ENCODE results near the gene ATP11A.

Gene ATP11A

GRCh38 chr13:112690283-112690929, 568 bp downstream of the ATP11A start:
- no peak for DNase-seq (ENCODE audit: low read depth in 2 of 2, low spot score in 1 of 2)

DNA sequence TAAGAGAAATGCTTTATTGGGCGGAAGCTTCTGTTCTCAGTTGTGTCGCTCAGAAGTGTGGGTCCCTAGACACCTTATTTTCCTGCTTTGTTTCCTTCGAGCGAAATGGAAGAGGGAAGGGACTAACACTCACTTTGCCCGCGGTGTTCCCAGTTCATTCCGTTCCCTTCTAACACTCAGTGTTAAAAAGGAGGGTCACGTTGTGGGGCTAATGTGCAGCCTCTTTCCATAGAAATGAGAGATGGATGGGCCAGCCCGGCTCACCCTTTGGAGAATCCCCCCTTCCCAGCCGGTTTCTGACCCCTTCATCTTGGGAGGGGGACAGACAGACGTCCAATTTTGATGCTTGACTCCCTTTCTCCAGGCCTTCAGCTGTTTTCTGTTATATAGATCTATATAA, 2.3 kb downstream of the ATP11A start:
- no peak for DNase-seq (ENCODE audit: low read depth in 2 of 2, low spot score in 1 of 2)

- no peak for DNase-seq (ENCODE audit: low read depth in 2 of 2, low spot score in 1 of 2)
Measured at GRCh38 chr13:112692586-112692985, 2.7 kb downstream of the ATP11A start.

DNA sequence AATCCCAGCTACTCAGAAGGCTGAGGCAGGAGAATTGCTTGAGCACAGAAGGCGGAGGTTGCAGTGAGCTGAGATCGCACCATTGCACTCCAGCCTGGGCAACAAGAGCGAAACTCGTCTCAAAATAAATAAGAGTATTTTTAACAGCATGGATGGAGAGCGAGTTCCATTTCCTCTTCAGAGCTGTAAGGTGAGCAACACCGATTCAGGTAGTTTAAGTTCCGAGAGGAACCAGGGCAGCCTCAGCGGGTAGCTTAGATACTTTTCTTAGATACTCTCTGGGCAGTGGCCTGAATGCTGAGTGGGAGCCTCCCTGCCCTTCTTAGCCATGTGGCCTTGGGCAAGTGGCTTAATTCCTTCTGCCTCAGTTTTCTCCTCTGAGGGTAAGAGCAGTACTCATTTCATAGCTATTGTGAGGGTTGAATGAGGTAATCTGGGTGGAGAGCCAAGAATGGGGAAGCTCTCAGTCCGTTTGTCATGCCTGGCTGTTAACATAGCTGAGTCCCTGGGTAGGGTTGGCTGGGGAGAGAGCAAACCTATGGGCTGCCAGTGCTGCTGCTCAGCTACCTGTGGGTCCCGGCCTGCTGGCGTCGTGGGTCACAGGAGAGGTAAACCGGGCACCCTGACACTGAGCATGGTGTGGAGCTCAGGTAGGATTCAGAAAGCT, 4.1 kb downstream of the ATP11A start:
- no peak for DNase-seq (ENCODE audit: low read depth in 2 of 2, low spot score in 1 of 2)

DNA sequence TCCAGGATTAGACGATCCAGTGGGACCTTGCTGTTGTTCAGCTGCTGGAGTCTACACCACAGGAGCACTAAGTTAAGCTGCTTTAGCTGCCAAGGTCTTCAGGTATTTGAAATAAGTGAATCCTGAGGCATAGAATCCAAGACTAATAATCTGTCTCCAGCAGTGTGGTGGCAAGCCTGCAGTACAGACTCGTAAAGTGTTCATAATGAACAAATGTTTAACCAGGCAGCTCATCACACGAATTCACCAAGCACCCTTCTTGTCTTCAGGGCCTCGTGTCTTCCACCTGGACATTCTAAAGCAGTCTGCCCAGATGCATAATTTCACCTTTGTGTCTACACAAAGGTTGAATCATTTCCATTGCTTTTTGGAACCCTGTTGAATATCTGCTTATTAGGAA, 5.3 kb downstream of the ATP11A start:
- no peak for DNase-seq (ENCODE audit: low read depth in 2 of 2, low spot score in 1 of 2)

- DNase-seq (ENCODE audit: low read depth in 2 of 2, low spot score in 1 of 2) = no peak
Measured at GRCh38 chr13:112696001-112696868, 6.4 kb downstream of the ATP11A start.

DNA sequence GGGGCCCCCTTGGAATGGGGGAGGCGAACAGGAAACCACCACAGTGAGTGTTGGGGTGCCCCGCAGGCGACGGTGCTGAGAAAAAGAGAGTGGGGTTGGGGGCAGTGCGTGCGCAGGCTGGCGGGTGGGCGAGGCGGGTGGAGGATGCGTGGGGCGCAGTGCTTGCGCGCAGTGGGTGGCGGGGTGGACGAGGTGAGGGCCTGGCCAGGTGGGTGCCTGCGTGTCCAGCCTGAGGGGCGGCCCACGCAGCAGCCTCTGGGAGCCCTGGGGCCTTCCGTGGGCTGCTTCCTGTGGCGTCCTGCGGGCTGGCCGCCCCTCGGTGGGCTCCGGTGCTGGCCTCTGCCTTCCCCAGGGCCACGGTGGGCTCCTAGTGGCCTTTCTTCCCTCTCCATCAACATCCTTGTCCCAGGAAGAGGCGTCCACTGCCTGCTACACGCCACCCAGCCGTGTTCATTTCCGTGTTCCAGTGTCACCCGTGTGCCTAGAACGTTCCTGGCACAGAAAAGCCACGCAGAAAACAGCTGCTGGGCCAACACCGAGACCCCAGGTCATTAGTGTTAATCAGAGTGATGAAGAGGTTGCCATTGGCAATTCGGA, 7.1 kb downstream of the ATP11A start:
- DNase-seq (ENCODE audit: low read depth in 2 of 2, low spot score in 1 of 2) = no peak

DNA sequence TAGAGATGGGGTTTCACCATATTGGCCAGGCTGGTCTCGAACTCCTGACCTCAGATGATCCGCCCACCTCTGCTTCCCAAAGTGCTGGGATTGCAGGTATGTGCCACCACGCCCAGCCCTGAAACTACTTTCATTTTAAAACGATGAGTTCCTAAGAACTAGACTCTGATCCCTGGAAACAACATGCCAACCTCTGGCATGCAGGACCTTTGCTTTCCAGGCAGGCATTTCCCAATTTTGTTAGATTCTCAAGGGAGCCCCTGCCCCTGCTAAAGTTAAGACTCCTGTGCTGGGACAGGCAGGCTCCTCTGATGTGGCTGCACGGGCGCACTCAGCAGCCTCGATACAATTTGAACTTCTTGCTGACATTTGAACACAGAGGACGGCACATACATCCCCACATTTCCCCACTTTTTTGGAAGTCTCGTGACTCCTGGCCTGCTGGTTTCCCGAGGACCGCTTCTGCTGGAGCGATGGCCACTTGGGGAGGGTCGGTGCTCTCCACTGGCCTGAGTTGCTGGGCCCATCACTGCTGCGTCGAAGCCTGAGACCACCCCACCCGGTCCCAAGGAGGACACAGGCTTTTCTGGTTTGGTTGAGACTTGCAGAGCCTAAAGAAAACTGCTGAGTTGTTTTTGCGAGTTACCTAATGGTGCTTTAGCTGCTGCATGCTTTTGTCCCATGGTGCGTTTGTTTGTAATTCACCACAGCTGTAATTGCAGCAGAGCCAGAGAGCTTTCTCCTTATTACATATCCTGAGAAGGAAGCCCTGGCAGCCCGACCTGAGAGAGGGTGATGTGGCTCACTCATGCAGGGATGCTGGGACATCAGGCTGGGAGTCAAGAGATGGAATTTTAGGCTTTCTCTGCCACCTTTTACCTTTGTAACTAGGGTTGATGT, 8.2 kb downstream of the ATP11A start:
- no peak for DNase-seq (ENCODE audit: low read depth in 2 of 2, low spot score in 1 of 2)

GRCh38 chr13:112699322-112699918, 9.6 kb downstream of the ATP11A start:
- DNase-seq (ENCODE audit: low read depth in 2 of 2, low spot score in 1 of 2) = no peak

GRCh38 chr13:112700291-112701060, 10.6 kb downstream of the ATP11A start:
- DNase-seq (ENCODE audit: low read depth in 2 of 2, low spot score in 1 of 2) = no peak

GRCh38 chr13:112702341-112702985, 12.6 kb downstream of the ATP11A start:
- no peak for DNase-seq (ENCODE audit: low read depth in 2 of 2, low spot score in 1 of 2)

GRCh38 chr13:112702986-112703379, 13.1 kb downstream of the ATP11A start:
- DNase-seq (ENCODE audit: low read depth in 2 of 2, low spot score in 1 of 2) = no peak

DNA sequence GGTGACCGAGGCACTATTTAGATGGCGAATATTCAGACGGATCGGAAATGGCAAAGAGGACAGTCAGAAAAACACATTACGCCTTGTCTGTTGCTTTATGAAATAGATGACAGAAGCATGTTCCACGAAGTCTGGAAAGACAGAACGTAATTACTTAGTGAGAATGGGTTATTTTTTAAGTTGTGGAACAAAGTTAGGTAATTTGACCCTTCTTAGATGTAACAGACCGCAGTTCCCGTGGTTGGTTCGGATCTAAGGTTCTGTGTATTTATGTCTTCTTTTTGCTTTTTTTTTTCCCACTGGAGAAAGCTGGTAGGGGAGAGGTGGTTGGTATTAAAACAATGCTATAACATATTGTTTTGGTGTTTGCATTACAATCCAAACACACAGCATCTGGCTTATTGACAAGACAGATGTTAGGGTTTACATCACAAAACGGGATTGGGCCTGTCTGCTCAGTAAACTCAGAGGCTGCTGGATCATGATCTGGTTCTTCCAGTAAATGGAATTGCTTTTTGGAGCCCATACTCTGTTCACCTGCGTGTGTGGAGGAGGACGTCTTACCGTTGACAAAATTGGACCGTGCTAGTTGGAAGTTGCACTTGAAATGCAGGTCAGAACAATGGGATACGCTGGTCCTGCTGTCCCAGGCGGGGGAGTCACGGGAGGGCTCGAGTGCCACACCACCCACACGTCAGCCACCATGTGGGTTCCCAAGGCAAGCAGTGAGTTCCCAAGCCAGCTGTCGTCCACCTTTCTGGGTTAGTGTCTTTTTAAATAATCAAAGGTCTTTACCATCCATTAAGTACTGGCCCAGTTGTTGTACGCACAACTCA, 13.8 kb downstream of the ATP11A start:
- no peak for DNase-seq (ENCODE audit: low read depth in 2 of 2, low spot score in 1 of 2)

DNA sequence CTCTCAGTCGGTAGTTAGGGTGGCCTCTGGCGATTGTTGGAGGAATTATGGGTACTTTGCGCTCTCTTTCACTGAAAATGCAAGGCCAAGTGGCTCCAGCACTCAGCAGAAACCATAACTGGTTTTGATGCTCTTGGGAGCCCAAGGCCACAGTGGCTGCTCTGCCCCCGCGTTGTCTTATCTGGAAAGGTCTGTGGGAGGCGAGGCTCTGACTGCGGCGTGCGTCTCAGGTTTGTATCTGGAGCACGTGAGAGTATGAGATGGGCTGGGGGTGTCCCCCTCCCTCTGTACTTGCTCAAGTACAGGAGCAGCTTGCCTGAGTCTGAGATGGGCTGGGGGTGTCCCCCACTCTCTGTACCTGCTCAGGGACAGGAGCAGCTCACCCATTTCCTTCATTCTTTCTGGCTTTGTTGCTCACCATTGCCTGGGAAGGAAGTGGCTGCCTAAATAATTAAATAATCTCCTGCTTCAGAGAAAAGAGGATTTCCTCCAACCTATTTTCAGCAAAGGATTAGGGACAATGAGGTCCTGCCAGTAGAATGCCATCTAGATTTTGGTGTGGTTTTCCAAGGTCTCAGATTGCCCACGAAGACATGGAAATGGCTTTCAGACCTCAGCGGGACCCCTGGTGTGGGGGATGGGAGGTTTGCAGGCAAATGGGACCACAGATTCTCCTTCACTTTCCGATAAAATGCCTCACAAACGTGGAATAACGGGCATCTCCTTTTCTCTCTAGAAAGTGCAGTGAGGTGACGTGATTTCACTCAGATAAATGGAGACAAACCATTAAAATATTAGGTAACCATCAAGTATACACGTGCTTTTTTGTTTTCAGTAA, 14.7 kb downstream of the ATP11A start:
- no peak for DNase-seq (ENCODE audit: low read depth in 2 of 2, low spot score in 1 of 2)

- no peak for DNase-seq (ENCODE audit: low read depth in 2 of 2, low spot score in 1 of 2)
Measured at GRCh38 chr13:112705286-112705685, 15.4 kb downstream of the ATP11A start.

DNA sequence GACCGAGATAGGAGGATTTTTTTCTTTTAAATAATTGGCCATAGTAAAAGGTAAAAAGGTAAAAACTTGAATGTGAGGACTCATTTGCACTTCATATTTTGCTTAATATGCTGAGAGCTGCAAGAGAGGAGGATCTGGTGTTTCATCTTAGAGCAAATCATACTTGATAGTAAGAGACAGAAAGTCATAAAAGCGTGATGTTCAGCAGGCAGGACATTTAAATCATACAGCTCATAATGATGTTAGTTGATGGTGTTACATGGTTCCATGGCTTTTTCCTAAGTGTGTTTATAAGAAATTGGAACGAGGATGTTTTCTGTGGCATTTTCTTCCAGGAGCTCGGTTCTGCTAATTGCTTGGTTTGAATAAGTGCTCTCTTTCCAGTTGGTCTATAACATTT, 16.3 kb downstream of the ATP11A start:
- no peak for DNase-seq (ENCODE audit: low read depth in 2 of 2, low spot score in 1 of 2)

- no peak for DNase-seq (ENCODE audit: low read depth in 2 of 2, low spot score in 1 of 2)
Measured at GRCh38 chr13:112708560-112709240, 18.9 kb downstream of the ATP11A start.

Data from stimulated activated CD8-positive, alpha-beta memory T cell treated with anti-CD3 and anti-CD28 coated beads, Interleukin-4, amount 100 ng/mL, for 1 hour (primary cell).